ENCODE data around the gene DBP.
A peak's percentile ranks its signal among the peaks of the same experiment; 100 is the strongest.

DBP gene

DNA sequence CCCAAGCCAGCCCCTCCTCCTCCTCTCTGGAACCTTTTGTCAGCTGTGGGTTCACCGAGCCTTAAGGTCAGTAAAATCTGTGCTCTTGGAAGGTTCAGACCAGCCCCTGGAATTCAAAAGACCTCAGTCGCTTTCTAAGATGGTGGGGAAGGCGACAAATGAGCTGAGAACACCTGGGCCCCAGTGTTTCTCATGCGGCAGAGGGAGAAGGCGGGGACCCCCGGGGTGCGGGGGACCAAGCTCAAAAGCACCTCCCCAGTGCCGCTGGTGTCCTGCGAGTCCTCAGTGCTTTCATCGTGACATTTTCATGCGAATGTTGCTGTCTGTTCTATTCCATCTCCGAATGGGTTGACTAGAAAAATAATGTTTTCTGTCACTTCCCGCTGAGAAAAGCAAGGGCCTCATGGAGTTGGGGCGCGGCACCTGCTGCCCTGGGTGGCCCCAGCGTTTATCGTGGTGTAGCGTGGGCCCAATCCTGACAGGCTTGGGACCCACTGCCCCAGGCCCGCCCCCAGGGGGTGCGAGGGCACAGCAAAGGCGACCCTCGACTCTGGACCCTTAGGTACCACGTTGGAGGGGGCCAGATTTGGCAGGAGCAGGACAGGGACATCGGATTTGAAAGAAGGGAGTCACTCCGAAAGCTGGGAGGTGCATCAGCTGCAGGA is 36.4 kb upstream of the DBP start:
- H3K27ac Mint-ChIP-seq: no peak overlapping the region

GRCh38 chr19:48672994-48673393 is 35.8 kb upstream of the DBP start, which contains the start of gene NTN5:
NTN5 (minus strand) TSS chr19:48673017; CDS start chr19:48670986, 2,031 bp downstream.
- H3K4me3 Mint-ChIP-seq: no peak within 1 kb of the TSS
- H3K27ac Mint-ChIP-seq: peak within 1 kb of the TSS in 1 of 2 donors; percentile 29
- DNase-seq (no peak), ATAC-seq (replicated peaks) (no peak)
- peaks cover 5 to 6% of the 10 kb centered on the region in 2 donors for H3K4me1 Mint-ChIP-seq (ENCODE audit: low read depth in 2 of 2)
- no peaks in the 10 kb centered on the region for H3K27me3 Mint-ChIP-seq
- H3K36me3 Mint-ChIP-seq (ENCODE audit: insufficient read depth): peaks cover 15% of the 10 kb centered on the region
- H3K9me3 Mint-ChIP-seq: peaks cover 0 to 1% of the 10 kb centered on the region in 2 donors

More for the DNA sequence above, 36.4 kb upstream of the DBP start:
- Mint-ChIP-seq H3K4me1 (ENCODE audit: low read depth in 2 of 2) (peaks cover 5 to 6% of the 10 kb centered on the region in 2 donors), H3K4me3 (no peak overlapping the region), H3K36me3 (ENCODE audit: insufficient read depth) (peaks cover 12% of the 10 kb centered on the region), H3K27me3 (no peaks in the 10 kb centered on the region), H3K9me3 (peaks cover 0 to 1% of the 10 kb centered on the region in 2 donors)
- DNase-seq (no peak), ATAC-seq (replicated peaks) (no peak)

DNA sequence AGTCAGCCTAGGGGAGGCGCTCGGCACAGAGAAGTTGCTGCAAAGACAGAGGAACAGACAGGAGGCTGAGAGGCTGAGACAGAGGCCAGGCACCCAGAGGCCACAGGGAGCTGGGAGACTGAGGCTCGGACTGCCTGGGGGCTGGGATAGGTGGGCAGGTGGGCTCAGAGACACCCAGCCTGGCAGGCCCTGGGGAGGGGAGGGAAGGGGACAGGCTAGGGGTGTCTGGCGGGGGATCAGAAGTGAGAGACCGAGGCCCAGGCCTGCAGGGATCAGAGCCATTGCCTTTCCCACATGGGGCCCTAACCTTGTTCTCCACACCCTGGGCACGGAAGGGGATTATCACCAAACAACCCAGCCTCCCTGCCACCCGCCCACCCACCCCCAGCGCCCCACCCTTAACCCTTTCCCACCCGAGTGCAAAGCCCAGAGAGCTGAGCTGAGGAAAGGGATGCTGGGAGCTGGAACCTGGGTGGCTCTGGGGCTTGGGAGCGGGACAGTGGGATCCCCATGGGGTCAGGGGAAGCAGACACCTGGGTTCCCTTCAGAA is 34.3 kb upstream of the DBP start:
- Mint-ChIP-seq H3K4me1 (ENCODE audit: low read depth in 2 of 2) (peaks cover 5 to 6% of the 10 kb centered on the region in 2 donors), H3K9me3 (peaks cover 0 to 1% of the 10 kb centered on the region in 2 donors), H3K4me3 (no peak overlapping the region)

GRCh38 chr19:48670699-48671445 is 33.7 kb upstream of the DBP start:
- Mint-ChIP-seq H3K4me3 (no peak overlapping the region), H3K36me3 (ENCODE audit: insufficient read depth) (peaks cover 15% of the 10 kb centered on the region), H3K9me3 (peaks cover 0 to 1% of the 10 kb centered on the region in 2 donors), H3K4me1 (ENCODE audit: low read depth in 2 of 2) (peaks cover 5 to 6% of the 10 kb centered on the region in 2 donors), H3K27ac (no peak overlapping the region), H3K27me3 (no peaks in the 10 kb centered on the region)
- no peak for DNase-seq
- ATAC-seq (replicated peaks): no peak

More for the DNA sequence above, 34.3 kb upstream of the DBP start:
- Mint-ChIP-seq H3K36me3 (ENCODE audit: insufficient read depth) (peaks cover 15% of the 10 kb centered on the region), H3K27me3 (no peaks in the 10 kb centered on the region), H3K27ac (no peak overlapping the region)
- no peak for ATAC-seq (replicated peaks)
- no peak for DNase-seq

DNA sequence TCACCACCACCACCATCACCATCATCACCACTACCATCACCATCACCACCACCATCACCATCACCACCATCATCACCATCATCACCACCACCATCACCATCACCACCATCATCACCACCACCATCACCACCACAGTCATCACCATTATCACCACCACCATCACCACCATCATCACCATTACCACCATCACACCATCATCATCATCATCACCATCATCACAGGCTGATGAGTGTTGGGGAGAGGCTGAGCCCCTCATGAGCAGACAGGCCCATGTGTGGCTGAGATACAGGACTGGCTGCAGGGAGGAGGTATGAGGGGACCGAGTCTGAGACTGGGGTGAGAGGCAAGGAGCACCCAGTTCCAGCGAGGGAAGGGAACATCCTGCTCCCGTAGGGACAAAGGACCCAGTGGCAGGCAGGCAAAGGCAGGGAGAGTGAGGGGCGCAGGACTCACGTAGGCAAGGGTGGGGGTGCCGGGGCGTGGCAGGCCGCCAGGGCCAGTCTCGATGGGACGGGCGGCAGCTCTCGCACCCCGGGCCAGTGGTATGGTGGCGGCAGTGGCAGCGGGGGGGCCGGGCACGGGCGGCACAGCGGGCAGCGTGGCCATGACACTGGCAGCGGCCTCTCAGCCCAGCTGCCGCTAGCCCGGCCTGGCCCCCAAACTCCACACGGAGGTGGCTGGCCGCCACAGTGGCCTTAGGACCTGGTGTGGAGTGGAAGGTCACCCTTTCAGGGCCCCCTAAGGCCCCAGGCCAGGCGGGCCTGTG is 32.9 kb upstream of the DBP start:
- Mint-ChIP-seq H3K36me3 (ENCODE audit: insufficient read depth) (peaks cover 15% of the 10 kb centered on the region), H3K9me3 (peaks cover 0 to 1% of the 10 kb centered on the region in 2 donors), H3K4me3 (no peak overlapping the region), H3K4me1 (ENCODE audit: low read depth in 2 of 2) (peaks cover under 1 to 1% of the 10 kb centered on the region in 2 donors), H3K27ac (peak overlapping the region; percentile 23 to 47), H3K27me3 (no peaks in the 10 kb centered on the region)
- ATAC-seq (replicated peaks) (no peak), DNase-seq (no peak)

DNA sequence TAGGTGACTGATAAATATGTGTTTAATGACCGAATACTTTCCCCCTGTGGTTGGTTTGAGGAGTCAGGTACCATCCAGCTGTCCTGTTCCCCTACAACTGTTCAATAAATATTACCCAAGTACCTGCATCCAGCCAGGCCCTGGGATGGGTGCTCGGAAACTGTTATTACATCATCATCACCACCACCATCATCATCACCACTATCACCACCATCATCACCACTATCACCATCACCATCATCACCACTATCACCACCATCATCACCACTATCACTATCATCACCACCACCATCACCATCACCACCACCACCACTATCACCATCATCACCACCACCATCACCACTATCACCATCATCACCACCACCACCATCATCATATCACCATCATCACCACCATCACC is 31.6 kb upstream of the DBP start:
- ATAC-seq (replicated peaks): no peak

GRCh38 chr19:48668332-48668731 is 31.2 kb upstream of the DBP start:
- Mint-ChIP-seq H3K9me3 (peaks cover 0 to 1% of the 10 kb centered on the region in 2 donors), H3K36me3 (ENCODE audit: insufficient read depth) (peaks cover 15% of the 10 kb centered on the region), H3K4me3 (no peak overlapping the region), H3K27ac (no peak overlapping the region), H3K27me3 (no peaks in the 10 kb centered on the region), H3K4me1 (ENCODE audit: low read depth in 2 of 2) (no peaks in the 10 kb centered on the region)
- DNase-seq (no peak), ATAC-seq (replicated peaks) (no peak)

More for the DNA sequence above, 31.6 kb upstream of the DBP start:
- Mint-ChIP-seq H3K27me3 (no peaks in the 10 kb centered on the region), H3K36me3 (ENCODE audit: insufficient read depth) (peaks cover 15% of the 10 kb centered on the region), H3K27ac (no peak overlapping the region), H3K9me3 (peaks cover 0 to 1% of the 10 kb centered on the region in 2 donors), H3K4me1 (ENCODE audit: low read depth in 2 of 2) (no peaks in the 10 kb centered on the region), H3K4me3 (no peak overlapping the region)
- no peak for DNase-seq

GRCh38 chr19:48665786-48666185 is 28.6 kb upstream of the DBP start:
- H3K9me3 Mint-ChIP-seq: peaks cover 0 to 1% of the 10 kb centered on the region in 2 donors
- H3K4me3 Mint-ChIP-seq: no peak overlapping the region
- ATAC-seq (replicated peaks): no peak
- H3K27ac Mint-ChIP-seq: no peak overlapping the region
- peaks cover 5% of the 10 kb centered on the region in 2 donors for H3K4me1 Mint-ChIP-seq (ENCODE audit: low read depth in 2 of 2)
- no peak for DNase-seq
- H3K27me3 Mint-ChIP-seq: no peaks in the 10 kb centered on the region
- peaks cover 19% of the 10 kb centered on the region for H3K36me3 Mint-ChIP-seq (ENCODE audit: insufficient read depth)

DNA sequence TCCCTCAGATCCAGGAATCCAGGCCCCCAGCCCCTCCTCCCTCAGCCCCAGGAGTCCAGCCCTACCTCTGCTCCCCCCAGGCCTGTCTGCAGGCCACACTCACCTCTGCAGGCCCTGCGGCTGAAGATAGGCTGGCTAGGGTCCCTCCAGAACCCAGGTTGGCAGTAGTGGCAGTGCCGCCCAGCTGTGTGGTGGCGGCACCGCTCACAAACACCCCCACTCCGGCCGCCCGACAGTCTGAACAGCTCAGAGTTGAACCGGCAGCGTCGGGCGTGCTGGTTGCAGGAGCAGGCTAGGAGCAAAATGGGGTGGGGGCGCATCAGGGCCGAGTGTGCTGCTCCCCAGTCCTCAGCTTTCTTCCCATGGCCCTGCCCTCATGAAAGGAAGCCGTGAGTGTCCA is 27.3 kb upstream of the DBP start:
- Mint-ChIP-seq H3K27ac (no peak overlapping the region), H3K27me3 (no peaks in the 10 kb centered on the region), H3K4me1 (ENCODE audit: low read depth in 2 of 2) (peaks cover 6 to 7% of the 10 kb centered on the region in 2 donors), H3K36me3 (ENCODE audit: insufficient read depth) (peaks cover 13% of the 10 kb centered on the region), H3K4me3 (no peak overlapping the region), H3K9me3 (peaks cover 0 to 1% of the 10 kb centered on the region in 2 donors)
- DNase-seq: no peak
- no peak for ATAC-seq (replicated peaks)

GRCh38 chr19:48663667-48664066 is 26.5 kb upstream of the DBP start:
- H3K9me3 Mint-ChIP-seq: no peaks in the 10 kb centered on the region
- peaks cover 6 to 7% of the 10 kb centered on the region in 2 donors for H3K4me1 Mint-ChIP-seq (ENCODE audit: low read depth in 2 of 2)
- no peak overlapping the region for H3K4me3 Mint-ChIP-seq
- ATAC-seq (replicated peaks) (no peak), DNase-seq (no peak)
- H3K36me3 Mint-ChIP-seq (ENCODE audit: insufficient read depth): peaks cover 8% of the 10 kb centered on the region
- H3K27ac Mint-ChIP-seq: no peak overlapping the region
- no peaks in the 10 kb centered on the region for H3K27me3 Mint-ChIP-seq

DNA sequence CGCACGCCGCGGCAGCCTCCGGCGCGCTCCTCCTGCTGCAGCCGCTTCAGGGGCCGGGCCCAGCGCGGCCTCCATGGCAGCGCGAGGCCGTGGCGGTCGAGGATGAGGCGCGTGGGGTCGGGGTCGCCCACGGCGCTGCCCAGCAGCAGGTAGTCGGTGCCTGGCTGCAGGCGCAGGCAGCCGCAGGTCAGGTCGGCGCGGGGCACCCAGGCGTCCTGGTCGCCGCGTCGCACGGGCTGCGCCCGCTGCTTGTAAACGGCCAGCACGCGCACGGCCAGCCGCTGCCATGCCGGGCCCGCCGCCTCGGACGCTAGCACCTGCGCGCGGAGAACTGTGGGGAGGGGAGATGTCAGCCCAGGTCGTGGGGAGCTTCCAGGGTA is 24.5 kb upstream of the DBP start:
- H3K27ac Mint-ChIP-seq: no peak overlapping the region
- H3K9me3 Mint-ChIP-seq: no peaks in the 10 kb centered on the region

GRCh38 chr19:48660852-48661710 is 23.9 kb upstream of the DBP start:
- Mint-ChIP-seq H3K36me3 (ENCODE audit: insufficient read depth) (peaks cover 4% of the 10 kb centered on the region), H3K27me3 (peaks cover 0 to 4% of the 10 kb centered on the region in 2 donors), H3K4me1 (ENCODE audit: low read depth in 2 of 2) (peaks cover 6 to 7% of the 10 kb centered on the region in 2 donors), H3K4me3 (peak overlapping the region; percentile 69 to 79), H3K27ac (peak overlapping the region; percentile 84 to 96), H3K9me3 (no peaks in the 10 kb centered on the region)
- DNase-seq (peak; percentile 73 to 82 (median 77)), ATAC-seq (replicated peaks) (peak; percentile 91)

More for the DNA sequence above, 24.5 kb upstream of the DBP start:
- Mint-ChIP-seq H3K27me3 (peaks cover 0 to 4% of the 10 kb centered on the region in 2 donors), H3K36me3 (ENCODE audit: insufficient read depth) (peaks cover 4% of the 10 kb centered on the region), H3K4me3 (no peak overlapping the region), H3K4me1 (ENCODE audit: low read depth in 2 of 2) (peaks cover 6 to 7% of the 10 kb centered on the region in 2 donors)
- DNase-seq (no peak), ATAC-seq (replicated peaks) (no peak)
